Measurements from ENCODE around the gene PRR33.
"Not testable (repeated sequence)": the region's sequence is repeated elsewhere in the genome, so short reads cannot be mapped to it uniquely, and the experiment has no call there.

The PRR33 gene

DNA sequence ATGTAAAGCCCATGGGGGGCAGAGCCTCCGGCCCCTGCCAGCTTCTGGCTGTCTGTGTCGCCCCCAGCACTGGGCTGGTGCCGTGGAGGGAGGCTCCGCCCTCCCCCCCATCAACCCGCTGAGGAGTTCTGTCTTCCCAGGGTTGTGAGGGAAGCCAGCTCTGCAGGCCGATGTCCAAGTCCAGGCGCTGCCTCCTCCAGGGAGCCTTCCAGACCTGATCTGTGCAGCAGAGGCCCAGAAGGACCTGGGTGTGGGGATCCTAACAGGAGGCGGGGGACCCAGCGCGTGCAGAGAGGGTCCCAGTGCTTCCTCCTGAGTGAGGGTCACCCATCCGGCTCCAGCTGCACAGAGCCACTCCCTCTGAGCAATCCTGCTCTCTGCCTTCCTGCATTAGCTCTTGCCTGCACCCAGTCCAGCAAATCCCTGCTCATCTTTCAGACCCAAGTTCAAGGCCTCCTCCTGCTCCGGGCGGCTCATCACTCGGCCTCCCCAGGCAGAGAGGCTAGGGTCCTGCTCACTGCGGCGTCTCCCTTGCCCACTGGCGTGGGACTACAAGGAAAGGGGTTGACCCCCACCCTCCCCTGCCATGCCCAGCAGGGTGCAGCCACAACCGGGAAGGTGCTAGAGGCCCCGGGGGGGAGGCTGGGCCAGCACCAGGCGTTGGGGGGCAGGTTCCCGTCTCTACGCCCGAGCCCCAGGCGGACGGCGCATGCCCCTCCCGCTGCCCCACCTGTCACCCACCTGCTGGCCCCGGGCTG is 16.4 kb downstream of the PRR33 start:
- no peak for DNase-seq

- DNase-seq: not testable (repeated sequence)
Observed at GRCh38 chr11:1874441-1875092, 17.1 kb downstream of the PRR33 start.

DNA sequence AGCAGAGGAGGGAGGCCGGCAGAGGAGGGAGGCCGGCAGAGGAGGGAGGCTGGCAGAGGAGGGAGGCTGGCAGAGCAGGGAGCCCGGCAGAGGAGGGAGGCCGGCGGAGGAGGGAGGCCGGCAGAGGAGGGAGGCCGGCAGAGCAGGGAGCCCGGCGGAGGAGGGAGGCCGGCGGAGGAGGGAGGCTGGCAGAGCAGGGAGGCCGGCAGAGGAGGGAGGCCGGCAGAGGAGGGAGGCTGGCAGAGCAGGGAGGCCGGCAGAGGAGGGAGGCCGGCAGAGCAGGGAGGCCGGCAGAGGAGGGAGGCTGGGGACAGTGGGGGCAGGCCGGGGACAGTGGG is 17.9 kb downstream of the PRR33 start:
- DNase-seq: not testable (repeated sequence)

DNA sequence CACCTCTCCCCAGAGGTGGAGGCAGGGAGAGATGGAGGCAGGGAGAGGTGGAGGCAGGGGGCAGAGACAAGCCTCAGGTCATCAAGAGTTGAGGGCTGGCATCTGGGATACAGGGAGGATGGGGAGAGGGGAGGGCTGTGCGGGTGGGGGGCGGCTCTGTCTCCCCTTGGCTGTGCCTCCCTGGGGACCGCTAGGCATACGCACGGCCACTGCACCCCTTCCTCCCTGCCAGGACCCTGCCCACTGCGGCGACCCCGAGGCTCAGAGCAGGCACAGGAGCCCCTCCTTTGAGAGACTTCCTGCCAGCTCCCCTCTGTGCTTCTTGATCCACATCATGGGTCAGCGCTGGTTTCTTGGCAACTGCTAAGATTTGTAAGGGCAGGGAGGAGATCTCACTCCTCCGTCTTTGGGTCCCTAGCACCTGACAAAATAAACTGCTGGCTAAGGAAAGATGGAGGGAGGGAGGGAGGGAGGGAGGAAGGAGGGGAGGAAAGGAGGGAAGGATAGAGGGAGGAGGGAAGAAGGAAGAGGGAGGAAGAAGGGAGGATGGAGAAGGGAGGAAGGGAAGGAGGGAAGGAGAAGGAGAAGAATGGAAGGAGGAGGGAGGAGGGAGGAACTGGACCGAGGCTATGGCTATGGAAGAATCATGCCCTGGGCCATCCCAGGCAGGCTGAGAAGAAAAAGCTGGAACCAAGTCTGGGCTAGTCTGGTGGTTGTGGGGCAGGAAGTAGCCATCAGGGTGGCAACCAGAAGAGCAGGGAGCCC is 18.5 kb downstream of the PRR33 start:
- DNase-seq: no peak

DNA sequence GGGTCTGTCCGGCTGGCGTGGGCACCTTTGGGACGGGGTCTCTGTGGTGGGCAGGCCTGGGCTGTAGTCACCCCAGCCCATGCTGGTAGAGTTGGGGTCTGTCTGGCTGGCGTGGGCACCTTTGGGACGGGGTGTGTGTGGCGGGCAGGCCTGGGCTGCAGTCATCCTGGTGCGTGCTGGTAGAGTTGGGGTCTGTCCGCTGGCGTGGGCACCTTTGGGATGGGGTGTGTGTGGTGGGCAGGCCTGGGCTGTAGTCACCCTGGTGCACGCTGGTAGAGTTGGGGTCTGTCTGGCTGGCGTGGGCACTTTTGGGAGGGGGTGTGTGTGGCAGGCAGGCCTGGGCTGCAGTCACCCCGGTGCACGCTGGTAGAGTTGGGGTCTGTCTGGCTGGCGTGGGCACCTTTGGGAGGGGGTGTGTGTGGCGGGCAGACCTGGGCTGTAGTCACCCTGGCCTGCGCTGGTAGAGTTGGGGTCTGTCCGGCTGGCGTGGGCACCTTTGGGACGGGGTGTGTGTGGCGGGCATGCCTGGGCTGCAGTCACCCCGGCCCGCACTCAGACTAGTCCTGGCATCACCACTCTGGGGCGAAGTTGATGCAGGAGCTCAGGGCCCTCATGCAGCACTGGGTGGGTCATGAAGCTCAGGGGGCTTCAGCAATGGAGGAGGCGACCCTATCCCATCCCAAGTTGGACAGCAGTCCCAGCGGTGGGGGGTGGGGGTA is 19.3 kb downstream of the PRR33 start:
- no peak for DNase-seq

DNA sequence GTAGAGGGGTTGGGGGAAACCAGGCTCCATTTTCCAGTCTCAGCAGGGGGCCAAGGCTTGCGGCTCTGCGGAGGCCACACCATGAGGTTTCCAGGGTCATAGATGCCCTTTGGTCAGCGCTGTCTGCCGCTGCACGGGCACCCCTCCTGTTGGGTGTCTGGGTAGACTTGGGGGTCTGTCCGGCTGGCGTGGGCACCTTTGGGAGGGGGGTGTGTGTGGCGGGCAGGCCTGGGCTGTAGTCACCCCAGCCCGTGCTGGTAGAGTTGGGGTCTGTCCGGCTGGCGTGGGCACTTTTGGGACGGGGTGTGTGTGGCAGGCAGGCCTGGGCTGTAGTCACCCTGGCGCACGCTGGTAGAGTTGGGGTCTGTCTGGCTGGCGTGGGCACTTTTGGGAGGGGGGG is 20.2 kb downstream of the PRR33 start:
- no peak for DNase-seq

DNA sequence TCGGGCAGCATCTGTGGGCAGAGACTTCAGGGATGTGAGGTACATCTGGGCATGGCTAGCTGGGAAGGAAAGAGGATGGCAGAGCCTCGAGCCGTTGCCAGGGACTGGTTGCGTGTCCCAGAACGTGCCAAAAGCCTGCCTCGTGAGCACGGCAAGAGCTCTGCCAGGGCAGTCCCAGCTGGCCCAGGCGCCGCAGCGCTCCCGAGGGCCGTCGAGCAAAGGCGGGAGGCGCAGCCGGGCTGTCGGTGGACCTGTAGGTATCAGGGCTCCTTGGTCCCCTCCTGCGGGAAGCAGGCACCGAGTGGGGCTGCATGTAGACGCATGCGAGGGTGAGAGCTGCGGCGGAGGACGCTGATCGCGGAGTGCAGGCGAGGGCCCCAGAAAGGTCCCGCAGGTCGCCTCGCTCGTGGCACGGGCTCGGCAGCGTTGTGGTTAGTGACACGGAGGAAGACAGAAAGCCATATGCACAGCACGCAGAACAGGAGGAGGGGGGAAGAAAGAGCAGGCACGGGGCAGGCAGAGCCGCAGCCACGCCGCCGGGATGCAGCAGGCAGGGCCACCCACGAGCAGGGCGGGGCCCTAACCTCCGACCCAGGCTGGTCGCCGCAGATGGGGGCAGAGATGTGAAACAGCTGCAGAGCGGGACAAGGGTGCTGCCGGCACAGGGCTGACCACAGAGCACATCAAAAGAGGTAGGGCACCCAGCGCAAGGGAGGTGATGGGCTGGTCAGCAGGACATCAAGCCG is 20.8 kb downstream of the PRR33 start:
- DNase-seq: no peak

DNA sequence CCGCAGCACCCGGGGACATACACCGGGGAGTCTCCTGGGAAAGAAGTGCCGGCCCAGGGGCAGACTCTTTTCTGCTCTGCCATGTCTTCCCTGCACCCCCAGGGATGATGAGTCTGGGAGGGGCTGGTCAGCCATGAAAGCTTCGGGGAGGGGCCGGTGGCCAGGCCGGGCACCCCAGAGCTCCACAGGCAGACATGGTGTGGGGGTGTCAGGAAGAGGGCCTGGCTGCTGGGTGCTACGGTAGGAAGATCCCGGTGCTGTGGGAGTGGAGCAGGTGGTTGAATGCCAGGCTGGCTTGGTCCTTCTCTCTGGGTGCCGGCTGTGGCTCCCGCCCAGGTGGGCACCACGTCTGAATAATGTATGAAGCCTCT is 21.4 kb downstream of the PRR33 start:
- DNase-seq: no peak

DNA sequence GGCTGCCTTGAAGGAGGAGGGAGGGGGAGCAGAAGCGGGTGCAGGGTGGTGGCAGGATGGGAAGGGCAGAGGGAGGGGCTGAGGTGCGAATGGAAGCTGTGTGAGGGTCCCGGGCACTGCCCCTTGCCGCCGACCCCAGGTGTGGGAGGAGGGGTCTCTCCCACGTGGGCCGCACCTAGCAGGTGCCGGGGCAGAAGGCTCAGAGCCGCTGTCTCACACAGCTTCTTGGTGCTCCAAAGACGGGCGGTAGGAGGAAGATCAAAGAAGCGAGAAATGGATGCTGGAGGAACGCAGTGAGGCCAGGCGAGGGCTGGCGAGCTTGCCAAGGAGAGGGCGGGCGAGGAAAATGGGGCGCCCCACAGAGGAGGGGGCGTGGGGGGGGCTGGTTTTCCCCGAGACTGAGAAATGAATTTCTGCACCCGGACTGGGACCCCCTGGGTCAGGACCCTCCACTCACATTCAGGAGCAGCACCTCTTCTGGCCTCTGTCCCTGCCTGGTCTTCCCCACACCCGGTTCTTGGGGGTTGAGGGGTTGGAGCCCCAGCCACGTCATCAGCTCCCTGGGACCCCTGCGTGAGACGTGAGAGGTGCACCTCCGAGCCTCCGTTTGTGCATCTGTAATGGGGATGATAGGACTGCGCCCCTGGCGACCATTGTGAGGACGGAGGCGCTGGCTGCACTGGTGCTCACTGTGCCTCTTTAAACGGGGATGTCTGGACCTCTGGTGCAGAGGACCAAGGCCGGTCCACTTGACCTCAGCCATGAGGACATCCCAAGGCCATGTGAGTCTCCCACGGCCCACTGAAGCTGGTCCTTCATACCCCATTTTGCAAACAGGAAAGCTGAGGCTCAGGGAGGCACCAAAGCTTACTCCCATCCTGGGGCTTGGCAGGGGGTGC is 22.0 kb downstream of the PRR33 start:
- DNase-seq: no peak

DNA sequence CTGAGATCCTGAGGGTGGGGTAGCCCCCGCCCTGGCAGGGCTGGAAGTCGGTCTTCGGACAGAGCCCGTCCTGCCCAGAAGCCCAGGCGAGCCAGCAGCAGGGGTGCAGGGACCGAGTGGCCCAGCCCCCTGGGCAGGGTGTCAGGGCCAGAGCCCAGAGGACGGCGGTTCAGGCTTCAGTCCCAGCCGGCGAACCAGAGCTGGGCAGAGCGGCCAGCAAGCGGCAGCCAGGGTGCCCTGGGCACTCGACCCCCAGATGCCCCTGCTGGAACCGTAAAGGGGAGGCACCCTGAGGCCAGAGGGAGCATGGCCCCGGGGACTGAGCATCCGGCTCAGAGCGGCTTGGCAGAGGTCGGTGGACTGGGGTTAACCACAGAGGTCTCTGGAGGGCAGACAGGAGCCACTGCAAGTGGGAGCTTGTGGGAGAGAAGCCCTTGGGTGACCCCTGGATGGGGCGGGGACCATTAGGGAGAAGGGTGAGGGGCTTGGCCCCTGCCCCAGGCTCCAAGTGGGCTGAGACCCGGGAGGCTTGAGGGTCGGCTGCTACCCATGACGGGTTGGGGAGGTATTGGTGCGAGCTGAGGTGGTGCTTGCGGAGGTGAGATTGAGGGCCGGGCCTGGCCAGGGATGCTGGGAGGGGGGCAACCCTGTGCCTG is 22.9 kb downstream of the PRR33 start:
- no peak for DNase-seq

DNA sequence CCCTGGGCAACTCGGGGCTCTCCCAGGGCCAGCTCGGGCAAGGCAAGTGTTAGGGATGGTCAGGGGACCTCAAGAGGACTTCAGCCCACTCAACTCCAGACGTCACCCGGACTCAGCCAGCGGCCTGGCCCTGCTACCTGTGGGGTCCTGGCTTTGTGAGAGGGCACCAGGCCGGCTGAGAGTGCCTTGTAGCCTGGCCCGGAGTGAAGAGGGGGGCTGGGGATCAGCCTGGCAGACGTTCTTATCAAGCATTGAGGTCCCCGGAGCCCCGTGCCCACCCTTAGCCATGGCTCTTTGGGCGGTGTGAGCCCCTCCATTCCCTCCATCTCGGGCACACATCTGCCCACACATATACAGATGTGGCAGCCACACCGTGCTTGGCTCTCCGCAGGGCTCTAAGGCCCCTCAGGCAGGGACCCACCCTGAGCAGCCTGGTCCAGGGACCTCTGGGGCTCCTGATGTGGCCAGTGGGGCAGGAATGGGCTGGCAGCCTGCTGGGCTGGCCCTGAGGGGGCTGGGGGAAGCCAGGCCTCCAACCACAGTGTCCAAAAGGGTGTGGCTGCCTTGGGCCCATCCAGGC is 23.5 kb downstream of the PRR33 start:
- no peak for DNase-seq

DNA sequence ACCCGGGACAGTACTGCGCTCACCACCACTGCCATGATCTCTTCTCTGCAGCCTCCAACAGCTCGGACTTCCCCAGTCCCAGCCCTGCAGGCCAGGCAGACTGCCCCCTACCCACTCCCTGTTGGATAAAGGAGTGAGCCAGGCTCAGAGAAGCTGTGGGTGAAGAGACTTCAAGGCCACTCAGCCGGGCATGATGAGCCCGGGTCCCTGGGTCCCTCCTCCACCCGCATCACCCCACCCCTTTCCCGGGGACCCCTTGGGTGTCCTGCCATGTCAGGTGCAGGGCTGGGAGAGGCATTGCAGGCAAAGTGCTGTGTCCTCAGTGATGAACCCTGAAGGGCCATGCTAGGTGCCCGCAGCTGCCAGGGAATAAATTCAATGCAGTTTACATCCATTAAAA is 24.3 kb downstream of the PRR33 start:
- no peak for DNase-seq

- DNase-seq: no peak
Observed at GRCh38 chr11:1866776-1867175, 24.9 kb downstream of the PRR33 start.

GRCh38 chr11:1866226-1866625 is 25.5 kb downstream of the PRR33 start:
- no peak for DNase-seq

- no peak for DNase-seq
Observed at GRCh38 chr11:1864831-1865665, 26.6 kb downstream of the PRR33 start.

- peak in 3 of 4 experiments; percentile 41 to 58 (median 53) for DNase-seq
Observed at GRCh38 chr11:1864231-1864630, 27.5 kb downstream of the PRR33 start.

DNA sequence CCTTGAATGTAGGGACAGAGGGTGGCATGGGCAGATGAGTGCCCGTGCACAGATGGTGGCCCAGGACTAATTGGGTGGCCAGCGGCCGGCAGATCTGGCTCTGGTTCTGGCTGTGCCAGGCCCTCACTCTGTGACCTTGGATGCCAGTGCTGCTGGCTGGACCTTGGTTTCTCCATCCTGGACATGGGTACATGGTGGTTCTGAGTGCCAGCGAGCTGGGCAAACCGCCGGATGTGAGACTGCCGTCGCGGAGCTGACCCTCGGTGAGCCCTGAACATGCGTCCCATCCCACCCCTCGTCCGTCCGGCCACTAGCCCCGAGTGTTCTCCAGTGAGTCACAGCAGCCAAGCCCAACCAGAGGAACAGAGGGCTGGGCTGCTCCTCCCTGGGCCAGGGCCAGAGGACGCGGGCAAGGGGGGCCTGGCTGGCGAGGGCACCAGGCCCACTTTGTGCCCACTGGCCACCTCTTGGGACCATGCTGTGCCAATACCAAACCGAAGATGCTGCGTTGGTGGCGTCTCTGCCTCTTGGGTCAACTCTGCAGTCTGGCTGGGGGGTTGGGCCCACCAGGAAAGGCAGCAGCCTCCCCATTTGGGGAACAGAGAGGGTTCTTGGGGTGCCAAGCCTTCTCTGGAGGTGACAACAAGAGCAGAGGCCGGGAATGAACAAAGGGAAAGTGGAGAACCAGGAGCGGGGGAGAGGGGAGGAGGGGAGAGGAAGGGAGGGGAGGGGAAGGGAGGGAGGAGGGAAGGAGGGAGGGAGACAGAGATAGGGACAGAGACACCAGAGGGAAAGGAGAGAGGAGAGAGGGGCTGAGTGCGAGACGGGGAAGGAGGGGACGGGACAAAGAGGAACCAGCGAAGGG is 28.1 kb downstream of the PRR33 start:
- DNase-seq: peak; percentile 88 to 90 (median 90)

DNA sequence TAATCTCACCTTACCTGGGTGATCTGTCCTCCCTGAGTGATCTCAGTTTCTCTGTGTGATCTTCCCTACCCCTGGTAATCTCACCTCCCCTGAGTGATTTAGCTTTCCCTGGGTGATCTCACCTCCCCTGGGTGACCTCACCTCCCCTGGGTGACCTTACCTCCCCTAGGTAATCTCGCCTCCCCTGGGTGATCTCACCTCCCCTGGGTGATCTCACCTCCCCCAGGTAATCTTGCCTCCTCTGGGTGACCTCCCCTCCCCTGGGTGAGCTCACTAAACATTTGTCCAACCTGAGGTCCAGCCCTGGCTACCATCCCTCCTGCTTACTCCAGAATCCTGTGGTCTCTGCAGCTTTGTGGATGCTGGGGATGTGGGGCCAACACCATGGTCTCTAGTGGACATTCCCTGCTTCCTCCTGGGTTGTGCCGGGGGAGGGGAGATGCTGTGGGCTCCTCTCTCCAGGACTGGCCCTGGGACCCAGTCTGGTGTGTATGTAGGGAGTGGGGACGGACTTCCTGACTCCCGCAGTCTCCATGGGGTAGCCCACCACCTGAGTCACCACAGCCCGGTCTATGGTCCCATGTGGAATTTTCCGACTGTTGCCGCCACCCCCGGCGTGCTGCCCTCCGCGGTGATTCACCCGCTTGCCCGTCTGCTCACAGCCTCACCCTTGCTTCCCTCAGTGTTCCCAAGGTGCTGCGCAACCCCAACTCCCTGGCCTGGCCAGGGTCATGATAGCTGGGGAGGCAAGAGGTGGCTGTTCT is 28.9 kb downstream of the PRR33 start:
- peak; percentile 27 to 66 (median 59) for DNase-seq
